ENCODE results near the gene ANKUB1.

Gene ANKUB1

GRCh38 chr3:149715247-149715646 lies 77.1 kb downstream of the ANKUB1 start:
- Histone ChIP-seq H3K27me3 (no peaks in the 10 kb centered on the region), H3K9me3 (no peaks in the 10 kb centered on the region), H3K4me1 (no peaks in the 10 kb centered on the region), H3K4me3 (ENCODE audit: low read depth, low read length) (no peak overlapping the region), H3K36me3 (no peaks in the 10 kb centered on the region)
- DNase-seq, result no peak
- no peak for TF ChIP-seq CTCF (IDR thresholded peaks at IDR 0.05; ENCODE audit: low read depth, low read length)

GRCh38 chr3:149713730-149714654 lies 78.4 kb downstream of the ANKUB1 start:
- Histone ChIP-seq H3K4me3 (ENCODE audit: low read depth, low read length) (no peak overlapping the region), H3K27me3 (no peaks in the 10 kb centered on the region), H3K4me1 (no peaks in the 10 kb centered on the region), H3K36me3 (no peaks in the 10 kb centered on the region), H3K9me3 (no peaks in the 10 kb centered on the region)
- no peak for TF ChIP-seq CTCF (IDR thresholded peaks at IDR 0.05; ENCODE audit: low read depth, low read length)
- no peak for DNase-seq
